SKM-1 (cell line): ENCODE data around the gene CFAP65.

Experiments used
- DNase-seq: peaks from one replicate; lab custom pipeline; 2025; ENCODE audit not compliant: unreplicated experiment; lab: John Stamatoyannopoulos, UW

Gene CFAP65

GRCh38 chr2:219017201-219017931 is 23.9 kb downstream of the CFAP65 start:
- no peak for DNase-seq

DNA sequence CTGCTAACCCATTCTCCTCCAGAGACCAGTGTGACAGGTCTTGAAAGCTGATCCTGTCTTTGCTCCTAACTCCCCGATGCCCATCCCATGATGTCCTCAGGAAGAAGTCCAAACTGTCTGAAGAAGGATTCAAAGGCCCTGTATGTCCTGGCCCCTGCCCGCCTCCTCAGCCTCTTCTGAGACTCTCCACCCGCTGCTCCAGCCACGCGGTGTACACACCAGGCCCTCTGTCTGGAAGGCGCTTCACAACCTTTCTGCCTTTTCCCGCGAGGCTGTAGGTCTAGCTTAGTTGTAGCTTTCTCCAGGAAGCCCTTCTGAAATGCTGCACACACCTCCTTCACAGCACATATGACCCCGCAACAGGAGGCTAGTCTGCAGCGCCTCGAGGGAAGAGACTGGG is 24.6 kb downstream of the CFAP65 start:
- no peak for DNase-seq

DNA sequence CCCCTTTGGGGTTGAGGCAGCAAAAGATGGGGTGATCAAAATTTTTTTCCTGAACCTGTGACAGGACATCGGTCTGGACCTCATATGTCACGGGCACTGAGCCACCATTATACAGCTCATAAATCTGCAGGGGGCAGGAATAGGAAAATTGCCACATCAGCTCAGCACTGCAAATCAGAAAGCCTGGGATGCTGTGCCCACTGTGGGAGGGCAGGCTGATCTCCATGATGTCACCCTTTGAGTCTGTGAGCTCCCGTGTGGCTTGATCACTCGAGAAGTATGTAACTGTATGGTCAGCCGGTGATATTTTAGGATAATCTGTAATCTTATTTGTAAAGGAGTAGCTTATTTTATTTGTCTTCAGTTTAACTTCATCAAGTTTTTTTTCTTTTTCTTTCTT is 30.4 kb downstream of the CFAP65 start:
- no peak for DNase-seq

- DNase-seq, result no peak
Measured at GRCh38 chr2:219010162-219010756, 31.1 kb downstream of the CFAP65 start.

DNA sequence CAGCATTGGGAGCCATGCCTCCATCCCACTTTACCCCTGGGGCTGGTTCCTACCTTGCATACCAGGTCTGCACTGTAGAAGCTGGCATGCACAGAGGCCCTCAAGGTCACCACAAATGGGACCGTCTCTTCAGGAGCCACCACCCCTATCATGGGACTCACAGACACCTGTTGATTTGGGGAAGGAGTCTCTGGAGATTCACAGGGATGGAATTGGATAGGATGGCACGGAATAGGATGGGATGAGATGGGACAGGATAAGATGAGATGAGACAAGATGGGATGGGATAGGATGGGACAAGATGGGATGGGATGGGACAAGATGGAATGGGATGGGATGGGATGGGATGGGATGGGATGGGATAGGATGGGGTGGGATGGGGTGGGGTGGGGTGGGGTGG is 32.0 kb downstream of the CFAP65 start:
- no peak for DNase-seq

- no peak for DNase-seq
Measured at GRCh38 chr2:219003979-219004378, 37.3 kb downstream of the CFAP65 start.

DNA sequence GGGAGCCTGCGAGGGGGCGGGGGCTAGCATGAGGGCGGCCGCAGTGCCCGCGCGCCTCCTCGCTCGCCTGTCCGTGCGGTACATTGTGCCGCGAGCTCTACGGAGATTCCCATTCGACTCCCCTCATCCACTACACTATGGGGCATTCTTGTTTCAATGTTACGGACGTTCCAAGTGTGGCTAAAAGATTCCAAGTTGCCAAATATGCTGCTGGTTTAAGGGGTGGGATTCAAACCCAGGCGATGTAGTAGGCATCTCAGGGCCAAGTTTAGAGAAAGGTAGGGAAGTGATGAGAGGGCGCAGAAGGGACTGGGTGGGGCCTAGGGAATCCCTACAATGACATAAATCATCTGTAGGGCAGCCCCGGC is 38.1 kb downstream of the CFAP65 start:
- no peak for DNase-seq

DNA sequence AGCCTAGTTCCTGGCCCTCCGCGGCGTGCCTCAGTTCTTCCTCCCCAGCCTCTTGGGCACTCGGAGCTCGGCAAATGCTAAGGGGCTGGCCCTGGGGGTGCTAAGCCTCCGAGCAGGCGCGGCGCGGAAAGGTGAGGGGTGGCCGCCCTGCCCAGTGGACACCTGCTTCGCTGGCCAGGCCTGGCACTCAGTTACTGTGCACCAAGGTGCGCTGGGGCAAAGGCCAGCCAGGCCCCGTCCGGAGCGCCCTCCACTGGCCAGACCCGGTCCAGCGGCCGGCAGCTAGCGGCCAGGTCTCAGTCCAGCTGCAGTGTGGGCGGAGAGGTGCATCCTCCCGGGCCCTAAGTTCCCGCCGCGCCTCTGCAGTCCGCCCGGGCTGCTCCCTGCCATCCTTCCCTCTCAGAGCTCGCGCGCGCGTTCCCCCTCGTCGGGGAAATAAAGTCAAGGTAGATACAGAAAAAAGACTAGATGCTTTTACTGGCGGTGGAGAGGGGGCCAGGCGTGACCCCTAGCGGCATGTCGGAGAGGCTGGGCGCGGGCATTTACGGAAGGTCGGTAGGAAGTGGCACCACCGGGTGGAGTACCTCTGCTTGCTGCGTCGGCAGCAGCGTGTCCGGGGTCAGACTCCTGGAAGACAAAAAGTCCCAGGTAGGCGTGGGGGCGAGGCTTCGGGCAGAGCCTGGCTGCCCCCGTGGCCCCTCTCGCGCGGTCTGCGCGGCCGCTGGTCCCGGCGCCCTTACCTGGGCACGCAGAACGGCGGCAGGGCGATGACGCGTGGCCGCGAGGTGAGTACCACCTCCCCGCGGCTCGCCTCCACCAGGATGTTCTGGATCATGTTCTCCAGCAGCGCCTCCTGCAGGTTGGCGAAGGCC is 38.7 kb downstream of the CFAP65 start:
- DNase-seq, result no peak

GRCh38 chr2:219001577-219002394 is 39.5 kb downstream of the CFAP65 start:
- no peak for DNase-seq

DNA sequence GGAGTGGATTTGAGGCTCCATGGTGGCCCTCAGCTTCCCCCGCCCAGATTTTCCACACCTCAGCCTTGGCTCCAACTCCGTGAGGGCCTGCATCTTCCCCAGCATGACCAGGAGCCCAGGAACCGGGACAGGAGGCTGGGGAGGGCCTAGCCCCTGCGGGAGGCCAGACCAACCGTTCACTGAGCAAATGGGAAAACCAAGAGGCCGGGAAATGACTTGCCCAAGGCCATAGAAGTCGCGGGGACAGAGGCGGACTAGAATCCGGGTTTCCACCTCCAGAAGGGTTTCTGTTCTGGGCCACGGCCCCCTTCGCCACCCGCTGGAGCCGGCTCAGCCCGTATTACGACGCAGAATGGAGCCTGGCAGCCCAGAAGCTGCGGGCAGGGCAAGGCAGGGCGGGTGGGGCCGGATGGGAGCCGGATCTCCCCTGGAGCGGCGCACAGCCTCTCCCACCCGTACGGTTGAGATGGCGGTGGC is 40.2 kb downstream of the CFAP65 start:
- DNase-seq, result no peak

DNA sequence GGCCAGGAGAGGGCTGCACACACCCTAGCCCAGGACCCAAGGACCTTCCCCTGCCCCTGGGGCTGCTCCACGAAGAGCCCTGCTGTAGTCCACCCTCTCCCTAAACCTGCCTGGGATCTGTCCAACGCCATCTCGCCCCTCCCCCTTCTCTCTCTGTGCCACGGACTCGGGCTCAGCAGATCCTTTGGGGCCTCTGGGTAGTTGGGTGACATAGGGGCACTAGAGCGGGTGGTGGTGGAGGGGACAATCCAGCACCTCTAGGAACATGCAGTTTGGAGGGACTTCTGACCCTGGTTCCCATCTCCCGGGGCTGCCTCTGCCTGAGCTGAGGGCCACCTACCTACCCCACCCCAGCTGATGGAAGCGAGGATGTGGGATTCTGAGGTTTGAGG is 40.8 kb downstream of the CFAP65 start:
- no peak for DNase-seq

- no peak for DNase-seq
Measured at GRCh38 chr2:218999881-219000568, 41.3 kb downstream of the CFAP65 start.

DNA sequence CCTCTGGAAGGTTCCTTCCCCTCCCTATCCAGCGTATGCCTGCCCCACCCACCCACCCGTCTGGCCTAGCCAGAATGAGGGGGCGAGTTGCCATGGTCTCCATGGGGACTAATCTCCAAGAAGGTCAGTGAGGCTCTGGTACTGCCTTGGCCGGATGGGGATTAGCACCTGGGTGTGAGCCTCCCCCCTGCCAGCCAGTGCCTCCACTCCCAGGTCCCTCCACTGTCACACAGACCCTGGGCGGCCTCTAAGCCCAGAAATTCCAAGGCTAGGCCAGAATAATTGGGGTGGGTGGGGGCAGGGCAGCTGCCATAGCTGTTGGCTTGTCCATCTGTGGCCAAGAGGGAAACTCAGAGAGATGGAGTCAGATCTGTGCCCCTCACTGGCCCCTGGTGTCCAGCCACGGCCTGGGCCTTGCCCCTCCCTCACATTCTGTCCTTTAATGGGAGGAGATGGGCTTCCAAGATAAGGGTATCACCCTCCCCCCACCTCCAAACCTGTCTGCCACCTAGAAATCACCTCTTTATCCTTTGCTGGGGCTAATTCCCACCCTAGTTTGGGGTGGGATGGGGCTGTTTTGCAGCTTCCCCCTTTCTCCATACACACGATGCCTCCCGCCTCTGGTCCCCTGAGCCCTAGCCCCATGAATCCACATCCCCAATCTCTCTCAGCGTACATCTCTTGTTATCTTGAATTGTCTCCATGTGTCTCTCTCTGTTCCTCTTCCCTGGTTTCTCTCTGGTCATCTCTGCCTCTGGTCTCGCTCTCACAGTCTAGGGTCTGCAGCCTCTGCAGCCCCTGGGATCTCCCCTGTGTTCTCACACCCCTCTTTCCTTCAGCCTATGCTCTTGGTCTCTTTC is 42.1 kb downstream of the CFAP65 start:
- no peak for DNase-seq

- DNase-seq, result no peak
Measured at GRCh38 chr2:218998414-218999002, 42.8 kb downstream of the CFAP65 start.

- no peak for DNase-seq
Measured at GRCh38 chr2:218997731-218998130, 43.6 kb downstream of the CFAP65 start.

DNA sequence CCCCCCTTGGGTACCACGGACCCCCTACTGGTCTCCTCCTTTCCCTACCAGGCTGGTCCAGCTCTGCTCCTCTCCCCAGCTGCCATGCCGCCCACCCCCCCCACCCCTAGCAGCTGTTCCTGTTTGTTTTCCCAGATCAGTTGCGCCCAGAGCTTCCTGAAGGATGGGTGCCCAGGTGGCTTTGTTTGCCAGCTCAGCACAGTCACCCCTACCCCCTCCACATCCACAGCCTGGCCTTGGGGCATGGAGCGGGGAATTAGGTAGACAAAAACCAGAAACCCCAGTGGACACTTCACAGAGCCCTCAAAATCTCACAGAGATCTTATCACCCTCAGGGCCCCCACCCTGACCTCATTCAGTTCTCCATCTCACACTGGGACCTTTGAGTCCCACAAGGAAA is 44.4 kb downstream of the CFAP65 start:
- no peak for DNase-seq

DNA sequence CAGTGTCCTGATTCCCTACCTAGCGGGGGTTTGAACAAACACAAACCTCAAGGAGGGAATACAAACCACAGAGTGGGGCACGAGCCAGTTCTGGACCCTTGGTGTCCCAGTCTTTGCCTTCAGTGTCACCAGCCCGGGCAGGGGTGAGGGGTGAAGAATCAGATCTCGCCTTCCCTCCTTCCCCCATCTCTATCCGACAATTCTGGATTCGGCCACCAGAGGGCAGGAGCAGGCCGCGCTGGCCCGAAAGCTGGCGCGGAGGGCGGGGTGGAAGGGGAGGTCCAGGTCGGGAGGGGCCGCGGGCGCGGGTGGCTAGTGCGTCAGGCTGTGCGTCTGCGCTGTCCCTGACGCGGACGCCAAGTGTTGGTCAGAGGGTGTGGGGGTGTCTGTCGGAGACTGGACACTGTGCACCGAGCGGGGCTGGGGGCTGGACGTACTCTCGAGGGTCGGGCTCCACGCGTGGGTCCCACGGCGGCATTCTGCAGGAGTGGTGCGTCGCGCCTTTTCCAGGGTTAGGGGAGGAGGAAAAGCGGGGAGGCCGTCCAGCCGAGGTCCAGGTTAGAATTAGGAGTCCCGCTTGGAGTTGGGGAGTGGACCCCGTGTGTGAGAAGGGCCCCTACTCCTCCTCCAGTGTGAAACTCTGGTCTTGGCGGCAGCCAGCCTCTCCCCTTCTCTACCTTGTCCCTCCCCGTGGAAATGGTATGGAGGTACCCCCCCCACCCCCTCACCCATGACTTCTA is 45.2 kb downstream of the CFAP65 start:
- no peak for DNase-seq

- no peak for DNase-seq
Measured at GRCh38 chr2:218995561-218995960, 45.8 kb downstream of the CFAP65 start.
